ENCODE results near the gene SPRED2. TPM values are rescaled to one million over a fixed set of nuclear protein-coding genes. Genes with fewer than 3 reads are reported as not detected.

SPRED2 gene
- total and polyA plus RNA-seq, 8 donors, result 31.5 to 47.1 (median 40.4) TPM

GRCh38 chr2:65471409-65471808 lies 39.0 kb upstream of the SPRED2 start:
- Histone ChIP-seq H3K27ac (no peak overlapping the region), H3K36me3 (no peaks in the 10 kb centered on the region), H3K4me1 (no peaks in the 10 kb centered on the region), H3K4me3 (no peak overlapping the region), H3K9me3 (peaks cover 0 to 8% of the 10 kb centered on the region in 2 donors), H3K27me3 (no peaks in the 10 kb centered on the region)
- ATAC-seq, result no peak
- TF ChIP-seq CTCF (IDR thresholded peaks at IDR 0.05), result no peak
- intact Hi-C loops (cut with DNase I), result no loop called here
- no peak for DNase-seq

- Histone ChIP-seq H3K27me3 (no peaks in the 10 kb centered on the region), H3K27ac (no peak overlapping the region), H3K9me3 (no peaks in the 10 kb centered on the region), H3K4me3 (no peak overlapping the region), H3K36me3 (no peaks in the 10 kb centered on the region), H3K4me1 (no peaks in the 10 kb centered on the region)
- DNase-seq (no peak), ATAC-seq (no peak)
- TF ChIP-seq CTCF (IDR thresholded peaks at IDR 0.05), result no peak
- intact Hi-C loops (cut with DNase I), result no loop called here
Observed at GRCh38 chr2:65466551-65466950, 34.2 kb upstream of the SPRED2 start.

GRCh38 chr2:65465857-65466256 lies 33.5 kb upstream of the SPRED2 start:
- intact Hi-C loops (cut with DNase I), result no loop called here
- no peaks in the 10 kb centered on the region for H3K36me3 ChIP-seq
- no peak for ATAC-seq
- no peaks in the 10 kb centered on the region for H3K4me1 ChIP-seq
- H3K27ac ChIP-seq, result no peak overlapping the region
- no peak overlapping the region for H3K4me3 ChIP-seq
- H3K9me3 ChIP-seq, result no peaks in the 10 kb centered on the region
- H3K27me3 ChIP-seq, result no peaks in the 10 kb centered on the region
- TF ChIP-seq CTCF (IDR thresholded peaks at IDR 0.05), result no peak
- no peak for DNase-seq

- Histone ChIP-seq H3K4me1 (no peaks in the 10 kb centered on the region), H3K27me3 (no peaks in the 10 kb centered on the region), H3K4me3 (no peak overlapping the region), H3K9me3 (no peaks in the 10 kb centered on the region), H3K36me3 (no peaks in the 10 kb centered on the region), H3K27ac (no peak overlapping the region)
- intact Hi-C loops (cut with DNase I), result no loop called here
- ATAC-seq (no peak), DNase-seq (no peak)
- no peak for TF ChIP-seq CTCF (IDR thresholded peaks at IDR 0.05)
Observed at GRCh38 chr2:65465124-65465523, 32.7 kb upstream of the SPRED2 start.

- ATAC-seq, result no peak
- no peaks in the 10 kb centered on the region for H3K36me3 ChIP-seq
- no peak for DNase-seq
- H3K9me3 ChIP-seq, result no peaks in the 10 kb centered on the region
- no peak overlapping the region for H3K27ac ChIP-seq
- intact Hi-C loops (cut with DNase I), result no loop called here
- TF ChIP-seq CTCF (IDR thresholded peaks at IDR 0.05), result no peak
- no peaks in the 10 kb centered on the region for H3K4me1 ChIP-seq
- no peaks in the 10 kb centered on the region for H3K27me3 ChIP-seq
- H3K4me3 ChIP-seq, result no peak overlapping the region
Observed at GRCh38 chr2:65464604-65465003, 32.2 kb upstream of the SPRED2 start.

Measured in left lung (tissue), 10 donors.